Skeletal muscle tissue (tissue), 4 donors: ENCODE results near the gene ATP2A3. TPM values are rescaled to one million over a fixed set of nuclear protein-coding genes. Genes with fewer than 3 reads are reported as not detected.

Experiments
- H3K27ac ChIP-seq: one replicate; pipeline ENCODE4 v1.7.0; 2013; ENCODE audit warnings: mild to moderate bottlenecking, low read depth, low read length, inconsistent platforms
- H3K27me3 ChIP-seq, 3 donors: one replicate each; pipeline ENCODE4 v1.7.0; 2013; ENCODE audit warnings: low read length in 3 of 3; ENCODE audit not compliant: control insufficient read depth in 3 of 3, insufficient read depth in 3 of 3
- H3K36me3 ChIP-seq, 3 donors: one replicate each; pipeline ENCODE4 v1.7.0; 2013; ENCODE audit warnings: low read length in 3 of 3; ENCODE audit not compliant: control insufficient read depth in 3 of 3, insufficient read depth in 3 of 3
- H3K4me1 ChIP-seq, 3 donors: one replicate each; pipeline ENCODE4 v1.7.0; 2013; ENCODE audit warnings: low read length in 3 of 3, mild to moderate bottlenecking in 3 of 3; ENCODE audit not compliant: control insufficient read depth in 3 of 3, insufficient read depth in 3 of 3
- H3K4me3 ChIP-seq, 3 donors: one replicate each; pipeline ENCODE4 v1.7.0; 2013; ENCODE audit warnings: low read length in 3 of 3
- H3K9ac ChIP-seq, 3 donors: one replicate each; pipeline ENCODE4 v1.7.0; 2013; ENCODE audit warnings: low read length in 3 of 3, mild to moderate bottlenecking in 3 of 3, moderate library complexity in 2 of 3, low read depth in 1 of 3
- H3K9me3 ChIP-seq, 3 donors: one replicate each; pipeline ENCODE4 v1.7.0; 2013; ENCODE audit warnings: low read length in 3 of 3; ENCODE audit not compliant: control insufficient read depth in 3 of 3
- total RNA-seq: library from RNA; depleted of rRNA; stranded (reverse); fragments of >200 nt; gene quantifications from one replicate; pipeline ENCODE4 v1.2.3, GENCODE V29; 2014
- donor health status: Osteomylitis.

The ATP2A3 gene
- total RNA-seq, 1 donor from 2014 or later: 3.7 TPM

DNA sequence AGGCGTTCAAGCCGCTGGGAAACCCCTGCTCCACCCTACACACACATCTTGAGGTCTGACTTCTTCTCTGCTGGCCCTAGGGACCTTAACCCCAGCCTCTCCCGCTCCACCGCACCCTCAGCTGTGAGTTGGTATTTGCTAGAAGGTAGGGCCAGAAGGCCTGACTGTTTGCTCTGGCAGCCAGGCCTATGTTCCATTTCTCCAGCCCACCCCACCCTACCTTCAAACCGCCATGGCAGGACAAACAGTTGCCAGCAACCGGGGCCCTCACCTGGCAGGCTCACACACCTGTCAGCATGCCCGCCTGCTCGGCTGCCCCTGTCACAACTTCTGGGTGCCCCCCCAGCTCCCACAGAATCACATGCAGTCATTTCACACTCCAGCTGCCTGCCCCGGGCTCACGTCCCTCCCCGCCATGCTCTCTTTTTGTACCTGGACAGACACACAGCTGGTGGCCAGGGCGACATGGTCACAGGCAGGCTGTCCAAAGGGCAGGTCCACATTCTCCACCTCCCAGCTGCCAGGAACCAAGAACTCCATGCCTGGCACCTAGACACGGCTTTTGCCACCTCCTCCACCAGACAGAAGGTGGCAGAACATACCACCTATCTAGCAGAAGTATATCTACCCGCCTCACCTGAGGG, 2.6 kb upstream of the ATP2A3 start:
- no peak overlapping the region for H3K4me3 ChIP-seq
- H3K9me3 ChIP-seq: no peaks in the 10 kb centered on the region
- H3K27ac ChIP-seq: no peak overlapping the region
- peaks cover 0 to 5% (median 5%) of the 10 kb centered on the region in 3 donors for H3K4me1 ChIP-seq
- H3K27me3 ChIP-seq: peaks cover 30 to 46% (median 32%) of the 10 kb centered on the region in 3 donors
- no peak overlapping the region for H3K9ac ChIP-seq
- H3K36me3 ChIP-seq: no peaks in the 10 kb centered on the region

DNA sequence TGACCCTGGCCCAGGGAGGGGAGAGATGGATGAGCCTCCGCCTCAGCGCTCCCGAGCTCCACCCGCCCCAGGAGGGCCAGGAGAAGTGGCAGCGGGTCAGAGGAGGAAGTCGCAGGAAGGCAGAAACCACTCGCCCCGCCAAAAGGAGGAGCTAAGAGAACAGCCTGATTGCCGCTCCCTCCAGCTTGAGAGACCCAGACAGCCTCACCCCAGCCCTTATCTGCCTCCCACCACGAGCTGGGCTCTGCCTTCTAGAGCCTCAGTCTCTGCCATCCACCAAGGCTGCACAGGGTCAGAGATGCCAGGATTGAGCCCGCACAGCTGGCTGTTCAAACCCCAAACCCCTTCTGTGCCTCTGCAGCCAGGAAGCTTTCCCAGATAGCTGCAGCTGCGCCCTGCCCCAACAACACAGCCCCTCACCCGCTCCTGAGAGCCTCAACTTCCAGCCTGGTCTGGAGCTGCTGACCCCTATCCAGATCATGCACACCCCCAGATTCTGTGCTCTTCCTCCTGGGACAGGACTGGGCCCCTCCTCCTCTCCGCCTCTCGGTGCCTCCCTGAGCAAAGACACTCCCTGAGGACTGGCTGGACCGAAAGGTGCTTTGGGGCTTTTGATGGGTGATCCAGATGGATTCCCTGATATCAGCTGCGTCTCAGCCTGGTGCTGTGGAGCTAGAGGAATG, 1.0 kb upstream of the ATP2A3 start:
- no peaks in the 10 kb centered on the region for H3K9me3 ChIP-seq
- H3K9ac ChIP-seq: peak overlapping the region in 1 of 3 donors; percentile 16
- H3K27me3 ChIP-seq: peaks cover 39 to 55% (median 39%) of the 10 kb centered on the region in 3 donors
- H3K4me3 ChIP-seq: peak overlapping the region in 1 of 3 donors; percentile 45
- H3K27ac ChIP-seq: no peak overlapping the region
- no peaks in the 10 kb centered on the region for H3K36me3 ChIP-seq
- peaks cover 2 to 11% (median 5%) of the 10 kb centered on the region in 3 donors for H3K4me1 ChIP-seq

DNA sequence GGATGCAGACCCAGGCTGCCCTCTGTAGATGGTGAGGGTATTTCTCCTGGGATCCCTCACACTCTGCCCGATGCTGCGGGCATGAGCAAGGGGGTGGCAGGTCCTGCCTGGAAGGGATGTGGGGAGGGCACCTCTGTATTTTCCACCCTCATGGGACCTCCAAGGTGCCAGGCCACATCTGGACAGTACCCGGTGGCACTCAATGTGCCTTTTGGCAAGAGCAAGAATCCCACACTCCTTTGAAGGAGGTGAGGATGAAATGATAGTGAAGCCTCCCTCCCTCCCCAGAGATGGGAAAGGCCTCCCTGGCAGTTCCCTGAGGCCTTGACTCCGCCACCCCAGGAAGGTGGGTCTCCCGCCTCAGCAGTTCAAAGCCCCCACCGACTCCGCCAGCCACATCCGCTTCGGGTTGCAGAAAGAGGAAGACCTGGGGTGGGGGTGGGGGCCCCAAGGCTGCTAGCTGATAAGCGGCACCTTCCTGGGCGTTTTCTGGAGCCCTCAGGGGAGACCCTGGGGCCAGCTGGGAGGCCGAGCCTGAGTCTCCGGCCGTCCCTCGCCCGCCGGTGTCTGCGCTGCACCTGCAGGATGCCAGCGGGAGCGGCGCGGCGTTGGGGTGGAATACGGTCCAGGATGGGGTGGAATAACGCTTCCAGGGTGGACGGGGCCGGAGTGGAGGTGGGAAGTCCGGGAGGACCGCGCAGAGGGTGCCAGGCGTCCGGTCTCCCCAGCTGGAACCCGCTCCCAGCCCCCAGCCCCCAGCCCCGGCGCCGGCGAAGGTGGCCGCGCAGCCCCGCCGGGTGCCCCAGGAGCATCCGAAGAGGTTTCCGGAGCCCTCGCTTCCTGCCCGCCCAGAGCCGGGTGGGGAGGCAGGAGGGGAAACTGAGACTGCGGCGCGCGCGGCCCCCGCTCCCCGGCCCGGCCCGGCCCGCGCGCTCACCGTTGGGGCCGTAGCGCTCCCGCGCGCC, 718 bp downstream of the ATP2A3 start:
- Histone ChIP-seq H3K9me3 (no peaks in the 10 kb centered on the region), H3K9ac (peak overlapping the region in 1 of 3 donors; percentile 16), H3K4me1 (peaks cover 2 to 11% (median 9%) of the 10 kb centered on the region in 3 donors), H3K36me3 (no peaks in the 10 kb centered on the region), H3K27ac (no peak overlapping the region), H3K27me3 (peaks cover 39 to 55% (median 39%) of the 10 kb centered on the region in 3 donors), H3K4me3 (peak overlapping the region in 1 of 3 donors; percentile 9)

DNA sequence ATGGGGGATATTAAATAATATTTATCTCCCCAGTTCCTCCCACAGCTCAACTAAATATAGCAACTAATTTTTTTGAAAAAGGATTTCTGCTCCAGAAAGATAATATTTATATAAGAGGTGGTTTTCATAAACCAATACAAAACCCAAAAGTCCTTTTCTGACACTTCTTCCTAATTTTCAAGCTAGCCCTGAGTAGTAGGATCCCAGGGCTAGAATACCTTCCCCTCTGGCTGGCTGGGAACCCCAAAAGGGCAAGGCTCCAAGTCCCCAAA, 1.3 kb downstream of the ATP2A3 start:
- no peak overlapping the region for H3K4me3 ChIP-seq
- no peak overlapping the region for H3K27ac ChIP-seq
- H3K4me1 ChIP-seq: peaks cover 2 to 11% (median 9%) of the 10 kb centered on the region in 3 donors

DNA sequence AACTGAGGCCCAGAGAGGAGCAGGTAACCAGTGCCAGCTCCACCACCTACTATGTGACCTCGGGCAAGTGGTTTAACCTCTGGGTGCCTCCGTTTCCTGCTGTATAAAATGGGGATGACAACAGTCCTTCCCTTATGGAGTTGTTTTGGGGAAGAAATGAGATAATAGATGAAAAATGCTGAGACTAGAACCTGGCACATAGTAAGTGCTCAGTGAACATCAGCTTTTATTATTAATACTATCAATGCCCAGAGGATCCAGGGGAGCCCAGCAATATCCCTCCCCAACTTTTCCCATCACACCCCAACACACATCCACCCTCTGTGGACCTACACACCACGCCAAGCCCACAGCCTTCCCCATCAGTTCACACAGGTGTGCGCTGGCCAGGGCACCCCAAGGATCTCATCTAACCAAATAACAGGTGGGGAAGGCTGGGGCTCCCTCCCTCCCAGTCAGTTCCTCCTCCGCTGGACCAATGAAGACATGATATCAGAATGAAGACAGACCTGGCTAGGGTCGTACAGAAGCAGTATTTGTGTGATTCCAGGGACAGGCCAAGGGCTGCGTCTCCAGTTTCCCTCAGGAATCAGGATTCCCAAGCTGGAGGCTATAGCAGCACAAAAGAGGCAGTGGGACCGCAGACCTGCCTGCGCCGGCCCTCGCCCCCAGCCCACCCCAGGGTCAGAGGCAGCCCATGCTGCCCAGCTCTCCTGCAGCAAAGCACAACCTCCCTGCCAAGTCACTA, 1.8 kb downstream of the ATP2A3 start:
- no peak overlapping the region for H3K27ac ChIP-seq
- no peaks in the 10 kb centered on the region for H3K36me3 ChIP-seq
- no peak overlapping the region for H3K4me3 ChIP-seq
- no peak overlapping the region for H3K9ac ChIP-seq
- peaks cover 36 to 50% (median 39%) of the 10 kb centered on the region in 3 donors for H3K27me3 ChIP-seq
- H3K4me1 ChIP-seq: peaks cover 2 to 11% (median 9%) of the 10 kb centered on the region in 3 donors
- no peaks in the 10 kb centered on the region for H3K9me3 ChIP-seq

More for the DNA sequence above, 1.3 kb downstream of the ATP2A3 start:
- Histone ChIP-seq H3K27me3 (peaks cover 39 to 52% (median 39%) of the 10 kb centered on the region in 3 donors), H3K9me3 (no peaks in the 10 kb centered on the region), H3K36me3 (no peaks in the 10 kb centered on the region), H3K9ac (no peak overlapping the region)

DNA sequence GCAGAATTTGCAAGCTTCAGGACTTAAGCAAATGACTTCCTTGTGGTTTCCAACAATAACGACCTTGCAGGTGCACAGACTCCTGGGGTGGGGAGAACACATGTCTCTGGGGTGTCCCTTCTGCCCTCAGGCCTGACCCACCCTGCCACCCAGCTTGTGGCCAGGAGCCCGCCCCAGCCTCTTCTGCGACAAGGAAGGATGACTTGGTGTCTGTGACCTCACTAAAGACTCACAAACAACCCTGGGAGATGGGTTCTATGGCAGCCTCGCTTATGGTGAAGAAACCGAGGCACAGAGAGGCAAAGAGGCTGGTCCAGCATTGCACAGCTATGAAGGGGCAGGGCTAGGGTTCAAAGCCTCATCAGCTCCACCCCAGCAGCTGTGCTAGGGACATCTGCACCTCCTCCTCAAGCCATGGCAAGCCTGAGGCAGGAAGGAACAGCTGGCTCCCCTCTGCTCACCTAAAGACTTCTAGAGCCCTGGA, 2.6 kb downstream of the ATP2A3 start:
- Histone ChIP-seq H3K9me3 (no peaks in the 10 kb centered on the region), H3K4me1 (peaks cover 2 to 11% (median 9%) of the 10 kb centered on the region in 3 donors), H3K4me3 (no peak overlapping the region)

DNA sequence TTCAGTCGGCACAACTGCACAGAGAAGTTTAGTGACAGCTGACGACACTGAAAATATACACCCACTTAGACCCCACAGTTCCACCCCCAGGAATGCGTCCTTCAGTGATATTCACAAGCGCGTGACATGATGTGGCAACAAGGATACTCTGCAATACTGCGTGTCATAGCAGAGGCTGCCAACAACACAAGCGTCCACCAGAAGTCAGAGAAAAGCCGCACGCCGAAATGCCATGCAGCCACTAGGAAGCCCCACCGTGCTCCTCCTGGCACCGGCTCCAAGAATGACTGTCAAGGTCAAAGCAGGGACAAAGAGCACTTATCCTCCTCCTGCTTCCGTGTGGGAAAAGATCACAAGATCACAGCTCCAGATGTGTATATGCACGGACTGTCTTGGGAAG, 3.5 kb downstream of the ATP2A3 start:
- Histone ChIP-seq H3K9me3 (no peaks in the 10 kb centered on the region), H3K27ac (no peak overlapping the region), H3K36me3 (no peaks in the 10 kb centered on the region), H3K27me3 (peaks cover 32 to 44% (median 32%) of the 10 kb centered on the region in 3 donors), H3K4me1 (peaks cover 2 to 11% (median 9%) of the 10 kb centered on the region in 3 donors), H3K4me3 (no peak overlapping the region), H3K9ac (no peak overlapping the region)

More for the DNA sequence above, 2.6 kb downstream of the ATP2A3 start:
- no peaks in the 10 kb centered on the region for H3K36me3 ChIP-seq
- no peak overlapping the region for H3K9ac ChIP-seq
- no peak overlapping the region for H3K27ac ChIP-seq
- peaks cover 35 to 46% (median 35%) of the 10 kb centered on the region in 3 donors for H3K27me3 ChIP-seq

DNA sequence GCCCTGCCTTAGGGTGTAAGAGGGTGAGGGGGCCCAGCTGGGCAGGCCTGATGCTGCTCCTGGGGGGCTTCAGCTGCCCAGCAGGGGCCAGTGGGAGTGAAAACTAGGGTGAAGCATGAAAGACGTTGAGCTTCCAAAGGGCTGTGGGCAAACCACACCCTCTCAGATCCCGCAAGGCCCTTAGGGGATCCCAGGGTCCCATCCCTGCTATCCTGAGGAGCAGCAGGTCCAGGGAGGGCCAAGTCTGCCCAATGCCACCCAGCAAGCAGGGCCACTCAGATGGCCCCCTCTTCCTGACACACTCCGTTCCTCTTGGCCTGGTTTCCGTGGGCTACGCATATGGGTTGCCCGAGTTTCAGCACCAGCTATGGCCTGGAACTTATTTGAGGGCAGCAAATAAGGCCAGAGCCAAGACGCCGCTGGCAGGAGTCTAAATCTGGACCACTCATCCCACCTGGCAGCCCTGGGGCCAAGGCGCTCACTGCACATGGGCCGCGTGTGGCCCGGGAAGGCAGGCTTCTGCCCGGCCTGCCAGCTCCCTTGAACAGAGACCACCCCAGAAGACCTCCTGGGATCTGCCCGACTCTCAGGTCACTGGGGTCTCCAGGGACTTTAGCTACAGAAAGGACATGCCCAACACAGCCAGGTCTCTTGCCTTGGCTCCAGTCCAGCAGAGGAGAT, 4.2 kb downstream of the ATP2A3 start:
- no peaks in the 10 kb centered on the region for H3K36me3 ChIP-seq
- no peaks in the 10 kb centered on the region for H3K9me3 ChIP-seq
- no peak overlapping the region for H3K9ac ChIP-seq
- no peak overlapping the region for H3K4me3 ChIP-seq
- no peak overlapping the region for H3K27ac ChIP-seq
- peaks cover 26 to 39% (median 27%) of the 10 kb centered on the region in 3 donors for H3K27me3 ChIP-seq
- peaks cover 2 to 6% (median 4%) of the 10 kb centered on the region in 3 donors for H3K4me1 ChIP-seq
